ENCODE measurements around the gene KIF11. TPM values are rescaled to one million over a fixed set of nuclear protein-coding genes. Genes with fewer than 3 reads are reported as not detected.

Gene KIF11
- total and polyA plus RNA-seq, 2 of the 13 experiments (the other 11 are each of a cell fraction or from before 2014, with no cell fraction given): 8.7 to 38.4 TPM

DNA sequence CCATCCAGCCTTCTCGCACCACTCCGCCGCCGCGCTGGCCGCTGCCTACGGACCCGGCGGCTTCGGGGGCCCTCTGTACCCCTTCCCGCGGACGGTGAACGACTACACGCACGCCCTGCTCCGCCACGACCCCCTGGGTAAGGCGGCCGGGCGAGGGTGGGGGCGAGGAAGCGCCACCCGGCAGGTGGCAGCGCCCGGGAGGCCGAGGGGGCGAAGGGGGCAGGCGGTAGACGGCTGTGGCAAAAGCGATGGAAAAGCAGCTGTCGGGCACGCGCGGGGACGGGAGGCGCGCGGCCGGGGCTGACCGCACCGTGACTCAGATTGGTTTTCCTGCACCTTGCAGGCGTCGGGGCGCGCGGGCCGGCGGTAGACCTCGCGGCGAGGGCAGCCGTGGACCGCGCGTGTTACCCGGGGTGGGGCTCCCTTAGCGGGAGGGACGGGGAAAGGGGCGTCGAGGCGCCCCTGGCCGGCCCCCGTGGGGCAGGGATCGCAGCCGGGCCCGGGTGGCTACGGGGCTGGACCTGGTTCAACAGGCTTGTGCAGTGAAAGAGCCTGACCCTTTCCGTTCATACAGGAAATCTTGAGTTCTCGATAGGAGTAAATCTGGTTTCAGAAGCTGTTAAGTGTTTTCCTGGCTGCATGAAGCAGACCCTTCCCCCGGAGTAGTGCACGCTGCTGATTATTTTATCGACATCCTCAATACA, 97.4 kb downstream of the KIF11 start (continued):
- TF ChIP-seq, protein P1, sequence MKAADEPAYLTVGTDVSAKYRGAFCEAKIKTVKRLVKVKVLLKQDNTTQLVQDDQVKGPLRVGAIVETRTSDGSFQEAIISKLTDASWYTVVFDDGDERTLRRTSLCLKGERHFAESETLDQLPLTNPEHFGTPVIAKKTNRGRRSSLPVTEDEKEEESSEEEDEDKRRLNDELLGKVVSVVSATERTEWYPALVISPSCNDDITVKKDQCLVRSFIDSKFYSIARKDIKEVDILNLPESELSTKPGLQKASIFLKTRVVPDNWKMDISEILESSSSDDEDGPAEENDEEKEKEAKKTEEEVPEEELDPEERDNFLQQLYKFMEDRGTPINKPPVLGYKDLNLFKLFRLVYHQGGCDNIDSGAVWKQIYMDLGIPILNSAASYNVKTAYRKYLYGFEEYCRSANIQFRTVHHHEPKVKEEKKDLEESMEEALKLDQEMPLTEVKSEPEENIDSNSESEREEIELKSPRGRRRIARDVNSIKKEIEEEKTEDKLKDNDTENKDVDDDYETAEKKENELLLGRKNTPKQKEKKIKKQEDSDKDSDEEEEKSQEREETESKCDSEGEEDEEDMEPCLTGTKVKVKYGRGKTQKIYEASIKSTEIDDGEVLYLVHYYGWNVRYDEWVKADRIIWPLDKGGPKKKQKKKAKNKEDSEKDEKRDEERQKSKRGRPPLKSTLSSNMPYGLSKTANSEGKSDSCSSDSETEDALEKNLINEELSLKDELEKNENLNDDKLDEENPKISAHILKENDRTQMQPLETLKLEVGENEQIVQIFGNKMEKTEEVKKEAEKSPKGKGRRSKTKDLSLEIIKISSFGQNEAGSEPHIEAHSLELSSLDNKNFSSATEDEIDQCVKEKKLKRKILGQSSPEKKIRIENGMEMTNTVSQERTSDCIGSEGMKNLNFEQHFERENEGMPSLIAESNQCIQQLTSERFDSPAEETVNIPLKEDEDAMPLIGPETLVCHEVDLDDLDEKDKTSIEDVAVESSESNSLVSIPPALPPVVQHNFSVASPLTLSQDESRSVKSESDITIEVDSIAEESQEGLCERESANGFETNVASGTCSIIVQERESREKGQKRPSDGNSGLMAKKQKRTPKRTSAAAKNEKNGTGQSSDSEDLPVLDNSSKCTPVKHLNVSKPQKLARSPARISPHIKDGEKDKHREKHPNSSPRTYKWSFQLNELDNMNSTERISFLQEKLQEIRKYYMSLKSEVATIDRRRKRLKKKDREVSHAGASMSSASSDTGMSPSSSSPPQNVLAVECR (CRISPR knock-in tag; IDR thresholded peaks at IDR 0.05; ENCODE audit: borderline replicate concordance): peak; percentile 65; the same call in 1 of the 2 replicates
- TF ChIP-seq, protein P2, sequence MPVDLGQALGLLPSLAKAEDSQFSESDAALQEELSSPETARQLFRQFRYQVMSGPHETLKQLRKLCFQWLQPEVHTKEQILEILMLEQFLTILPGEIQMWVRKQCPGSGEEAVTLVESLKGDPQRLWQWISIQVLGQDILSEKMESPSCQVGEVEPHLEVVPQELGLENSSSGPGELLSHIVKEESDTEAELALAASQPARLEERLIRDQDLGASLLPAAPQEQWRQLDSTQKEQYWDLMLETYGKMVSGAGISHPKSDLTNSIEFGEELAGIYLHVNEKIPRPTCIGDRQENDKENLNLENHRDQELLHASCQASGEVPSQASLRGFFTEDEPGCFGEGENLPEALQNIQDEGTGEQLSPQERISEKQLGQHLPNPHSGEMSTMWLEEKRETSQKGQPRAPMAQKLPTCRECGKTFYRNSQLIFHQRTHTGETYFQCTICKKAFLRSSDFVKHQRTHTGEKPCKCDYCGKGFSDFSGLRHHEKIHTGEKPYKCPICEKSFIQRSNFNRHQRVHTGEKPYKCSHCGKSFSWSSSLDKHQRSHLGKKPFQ (CRISPR knock-in tag; IDR thresholded peaks at IDR 0.05; ENCODE audit: insufficient replicate concordance): peak; percentile 53
- TF ChIP-seq PCBP1 (IDR thresholded peaks at IDR 0.05; ENCODE audit: borderline replicate concordance, low read depth, low read length): no peak
- no peak for TF ChIP-seq TCF7L2 (IDR thresholded peaks at IDR 0.05; ENCODE audit: low read depth, low read length)
- TF ChIP-seq, protein P3, sequence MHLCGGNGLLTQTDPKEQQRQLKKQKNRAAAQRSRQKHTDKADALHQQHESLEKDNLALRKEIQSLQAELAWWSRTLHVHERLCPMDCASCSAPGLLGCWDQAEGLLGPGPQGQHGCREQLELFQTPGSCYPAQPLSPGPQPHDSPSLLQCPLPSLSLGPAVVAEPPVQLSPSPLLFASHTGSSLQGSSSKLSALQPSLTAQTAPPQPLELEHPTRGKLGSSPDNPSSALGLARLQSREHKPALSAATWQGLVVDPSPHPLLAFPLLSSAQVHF (CRISPR knock-in tag; IDR thresholded peaks at IDR 0.05): 0 out of 2 replicates have a peak, but pooled peaks have one; percentile 51
- TF ChIP-seq, protein P4, sequence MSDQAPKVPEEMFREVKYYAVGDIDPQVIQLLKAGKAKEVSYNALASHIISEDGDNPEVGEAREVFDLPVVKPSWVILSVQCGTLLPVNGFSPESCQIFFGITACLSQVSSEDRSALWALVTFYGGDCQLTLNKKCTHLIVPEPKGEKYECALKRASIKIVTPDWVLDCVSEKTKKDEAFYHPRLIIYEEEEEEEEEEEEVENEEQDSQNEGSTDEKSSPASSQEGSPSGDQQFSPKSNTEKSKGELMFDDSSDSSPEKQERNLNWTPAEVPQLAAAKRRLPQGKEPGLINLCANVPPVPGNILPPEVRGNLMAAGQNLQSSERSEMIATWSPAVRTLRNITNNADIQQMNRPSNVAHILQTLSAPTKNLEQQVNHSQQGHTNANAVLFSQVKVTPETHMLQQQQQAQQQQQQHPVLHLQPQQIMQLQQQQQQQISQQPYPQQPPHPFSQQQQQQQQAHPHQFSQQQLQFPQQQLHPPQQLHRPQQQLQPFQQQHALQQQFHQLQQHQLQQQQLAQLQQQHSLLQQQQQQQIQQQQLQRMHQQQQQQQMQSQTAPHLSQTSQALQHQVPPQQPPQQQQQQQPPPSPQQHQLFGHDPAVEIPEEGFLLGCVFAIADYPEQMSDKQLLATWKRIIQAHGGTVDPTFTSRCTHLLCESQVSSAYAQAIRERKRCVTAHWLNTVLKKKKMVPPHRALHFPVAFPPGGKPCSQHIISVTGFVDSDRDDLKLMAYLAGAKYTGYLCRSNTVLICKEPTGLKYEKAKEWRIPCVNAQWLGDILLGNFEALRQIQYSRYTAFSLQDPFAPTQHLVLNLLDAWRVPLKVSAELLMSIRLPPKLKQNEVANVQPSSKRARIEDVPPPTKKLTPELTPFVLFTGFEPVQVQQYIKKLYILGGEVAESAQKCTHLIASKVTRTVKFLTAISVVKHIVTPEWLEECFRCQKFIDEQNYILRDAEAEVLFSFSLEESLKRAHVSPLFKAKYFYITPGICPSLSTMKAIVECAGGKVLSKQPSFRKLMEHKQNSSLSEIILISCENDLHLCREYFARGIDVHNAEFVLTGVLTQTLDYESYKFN (CRISPR knock-in tag; conservative IDR thresholded peaks at IDR 0.05): 0 out of 2 replicates have a peak, but pooled peaks have one; percentile 21
- TF ChIP-seq, protein P5, sequence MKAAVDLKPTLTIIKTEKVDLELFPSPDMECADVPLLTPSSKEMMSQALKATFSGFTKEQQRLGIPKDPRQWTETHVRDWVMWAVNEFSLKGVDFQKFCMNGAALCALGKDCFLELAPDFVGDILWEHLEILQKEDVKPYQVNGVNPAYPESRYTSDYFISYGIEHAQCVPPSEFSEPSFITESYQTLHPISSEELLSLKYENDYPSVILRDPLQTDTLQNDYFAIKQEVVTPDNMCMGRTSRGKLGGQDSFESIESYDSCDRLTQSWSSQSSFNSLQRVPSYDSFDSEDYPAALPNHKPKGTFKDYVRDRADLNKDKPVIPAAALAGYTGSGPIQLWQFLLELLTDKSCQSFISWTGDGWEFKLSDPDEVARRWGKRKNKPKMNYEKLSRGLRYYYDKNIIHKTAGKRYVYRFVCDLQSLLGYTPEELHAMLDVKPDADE (CRISPR knock-in tag; IDR thresholded peaks at IDR 0.05): peak; percentile 45; the same call in 1 of the 2 replicates
- TF ChIP-seq, protein P6, sequence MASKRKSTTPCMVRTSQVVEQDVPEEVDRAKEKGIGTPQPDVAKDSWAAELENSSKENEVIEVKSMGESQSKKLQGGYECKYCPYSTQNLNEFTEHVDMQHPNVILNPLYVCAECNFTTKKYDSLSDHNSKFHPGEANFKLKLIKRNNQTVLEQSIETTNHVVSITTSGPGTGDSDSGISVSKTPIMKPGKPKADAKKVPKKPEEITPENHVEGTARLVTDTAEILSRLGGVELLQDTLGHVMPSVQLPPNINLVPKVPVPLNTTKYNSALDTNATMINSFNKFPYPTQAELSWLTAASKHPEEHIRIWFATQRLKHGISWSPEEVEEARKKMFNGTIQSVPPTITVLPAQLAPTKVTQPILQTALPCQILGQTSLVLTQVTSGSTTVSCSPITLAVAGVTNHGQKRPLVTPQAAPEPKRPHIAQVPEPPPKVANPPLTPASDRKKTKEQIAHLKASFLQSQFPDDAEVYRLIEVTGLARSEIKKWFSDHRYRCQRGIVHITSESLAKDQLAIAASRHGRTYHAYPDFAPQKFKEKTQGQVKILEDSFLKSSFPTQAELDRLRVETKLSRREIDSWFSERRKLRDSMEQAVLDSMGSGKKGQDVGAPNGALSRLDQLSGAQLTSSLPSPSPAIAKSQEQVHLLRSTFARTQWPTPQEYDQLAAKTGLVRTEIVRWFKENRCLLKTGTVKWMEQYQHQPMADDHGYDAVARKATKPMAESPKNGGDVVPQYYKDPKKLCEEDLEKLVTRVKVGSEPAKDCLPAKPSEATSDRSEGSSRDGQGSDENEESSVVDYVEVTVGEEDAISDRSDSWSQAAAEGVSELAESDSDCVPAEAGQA (IDR thresholded peaks at IDR 0.05; ENCODE audit: low read depth): no peak
- TF ChIP-seq, protein P6 (CRISPR knock-in tag; IDR thresholded peaks at IDR 0.05; ENCODE audit: borderline replicate concordance): 0 out of 2 replicates have a peak, but pooled peaks have one; percentile 54

All from HepG2 (cell line).